K562 (cell line): ENCODE data around the gene SLC29A2. TPM values are rescaled to one million over a fixed set of nuclear protein-coding genes. Genes with fewer than 3 reads are reported as not detected.

Experiments used
- E2F5 ChIP-seq: sonication (generic); formaldehyde crosslinking; IDR thresholded peaks from 2 replicates; pipeline ENCODE4 v1.8.0; 2022; ENCODE audit warnings: mild to moderate bottlenecking, missing genetic modification reagents
- EWSR1 ChIP-seq: fragments of 450-650 bp; IDR thresholded peaks from 2 replicates; pipeline ENCODE4 v1.6.1; 2018; ENCODE audit warnings: borderline replicate concordance, mild to moderate bottlenecking, low read depth, moderate library complexity; ENCODE audit not compliant: partially characterized antibody
- ZNF511 ChIP-seq: sonication (generic); formaldehyde crosslinking; IDR thresholded peaks from 2 replicates; pipeline ENCODE4 v1.8.0; 2022; ENCODE audit warnings: mild to moderate bottlenecking, missing genetic modification reagents
- ZNF668 ChIP-seq: fragments of 250-450 bp; sonication (Bioruptor Pico); IDR thresholded peaks from 2 replicates; pipeline ENCODE4 v1.8.0; 2022; ENCODE audit warnings: mild to moderate bottlenecking, inconsistent platforms
- ZNF778 ChIP-seq: fragments of 450-650 bp; formaldehyde crosslinking; IDR thresholded peaks from 2 replicates; pipeline ENCODE4 v1.4.0; 2020; ENCODE audit warnings: mild to moderate bottlenecking, moderate library complexity
- polyA plus RNA-seq, 8 experiments: library from polyadenylated mRNA; depleted of rRNA in 4 of 8; stranded (reverse) in 5 of 8; unstranded in 3 of 8; fragments of >200 nt; fragmentation: Nextera tagmentation in 2 of 8; fragmentation: Illumina TruSeq in 1 of 8; extraction: Ambion mirVana in 2 of 8; extraction: Trizol in 1 of 8; gene quantifications; 2 replicates each; pipeline versions ENCODE4 v1.2.1 to v1.2.3, GENCODE V29; 2011 to 2014; ENCODE audit warnings: inconsistent platforms in 1 of 8, missing spikeins in 1 of 8
- total RNA-seq, 7 experiments: library from RNA; depleted of rRNA in 6 of 7; stranded (reverse); fragments of >200 nt in 6 of 7; fragmentation: Illumina TruSeq in 2 of 7; extraction: Trizol in 2 of 7; gene quantifications; 2 replicates each; pipeline versions ENCODE4 v1.2.1 to v1.2.3, GENCODE V29; 2011 to 2021; ENCODE audit warnings: low replicate concordance in 1 of 7
- TF ChIP-seq, protein P1 (sequence below), 2 experiments: fragments of 450-650 bp; IDR thresholded peaks; 2 replicates each; pipeline ENCODE4 v1.6.1; 2018; ENCODE audit warnings: mild to moderate bottlenecking in 2 of 2, low read depth in 1 of 2; ENCODE audit not compliant: partially characterized antibody in 2 of 2
- TF ChIP-seq, protein P2 (sequence below): sonication (generic); formaldehyde crosslinking; IDR thresholded peaks from 2 replicates; pipeline ENCODE4 v1.8.0; 2022; ENCODE audit warnings: missing genetic modification reagents, mild to moderate bottlenecking, borderline replicate concordance
- TF ChIP-seq, protein P3 (sequence below), 3 experiments: IDR thresholded peaks in 2 of 3; conservative IDR thresholded peaks in 1 of 3; 2 replicates each; pipeline ENCODE4 v1.5.1; 2011 to 2012; ENCODE audit warnings: low read length in 3 of 3, mild to moderate bottlenecking in 3 of 3, control low read depth in 2 of 3, improper control_type of control experiment in 1 of 3, inconsistent platforms in 1 of 3, low read depth in 1 of 3, mixed read lengths in 1 of 3, moderate library complexity in 1 of 3; ENCODE audit not compliant: insufficient read depth in 2 of 3
- TF ChIP-seq, protein P4 (sequence below): fragments of 200-800 bp; sonication (Bioruptor generic); IDR thresholded peaks from 2 replicates; pipeline ENCODE4 v1.6.1; 2017; ENCODE audit warnings: missing genetic modification characterization, missing compliant biosample characterization
- TF ChIP-seq, protein P5 (sequence below): sonication (generic); formaldehyde crosslinking; IDR thresholded peaks from 2 replicates; pipeline ENCODE4 v1.8.1; 2023; ENCODE audit warnings: mild to moderate bottlenecking, missing genetic modification reagents

SLC29A2 gene
- total and polyA plus RNA-seq, 9 of the 15 experiments (the other 6 are each of a cell fraction or from before 2014, with no cell fraction given) = 2.4 to 48.6 (median 14.2) TPM

DNA sequence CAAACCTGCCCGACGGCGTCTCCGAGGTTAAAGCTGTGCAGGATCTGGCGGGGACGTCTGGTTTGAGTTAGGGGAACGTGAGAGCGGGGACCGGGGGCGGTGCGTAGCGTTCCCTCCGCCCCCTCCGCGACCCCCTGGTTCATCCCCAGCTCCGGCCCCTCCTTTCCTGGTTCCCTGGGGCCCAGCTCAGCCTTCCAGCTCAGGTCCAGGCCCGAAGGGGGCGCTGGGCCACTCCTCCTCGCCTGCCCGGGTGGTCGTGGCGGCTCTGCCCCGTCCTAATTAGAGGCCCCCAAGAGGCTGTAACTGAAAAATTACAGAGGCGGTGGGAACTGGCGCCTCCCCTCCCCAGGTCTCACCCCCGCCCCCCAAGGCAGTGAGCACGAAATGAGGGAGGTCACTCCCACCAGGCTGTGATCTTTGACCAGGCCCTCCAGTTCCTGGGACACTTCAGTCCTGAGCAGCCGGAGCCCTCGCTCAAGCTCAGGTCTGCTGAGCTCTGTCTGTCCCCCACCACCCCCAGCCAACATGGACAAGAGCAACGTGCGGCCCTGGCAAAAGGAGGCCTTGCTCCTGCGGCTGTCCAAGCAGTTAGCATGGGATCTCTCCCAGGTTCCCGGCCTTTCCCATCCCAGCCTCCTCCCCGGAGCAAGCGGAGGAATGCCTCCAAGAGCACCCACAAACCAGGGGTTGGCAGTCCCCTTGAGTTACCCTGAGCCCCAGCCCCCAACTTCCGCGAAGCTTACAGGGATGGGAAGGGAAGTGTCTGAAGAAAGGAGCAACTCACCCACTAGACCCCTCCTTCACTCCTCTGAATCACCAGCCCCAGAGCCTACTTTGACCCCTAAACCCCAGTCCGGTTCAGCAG lies 58.0 kb downstream of the SLC29A2 start (continued):
- TF ChIP-seq, protein P1, sequence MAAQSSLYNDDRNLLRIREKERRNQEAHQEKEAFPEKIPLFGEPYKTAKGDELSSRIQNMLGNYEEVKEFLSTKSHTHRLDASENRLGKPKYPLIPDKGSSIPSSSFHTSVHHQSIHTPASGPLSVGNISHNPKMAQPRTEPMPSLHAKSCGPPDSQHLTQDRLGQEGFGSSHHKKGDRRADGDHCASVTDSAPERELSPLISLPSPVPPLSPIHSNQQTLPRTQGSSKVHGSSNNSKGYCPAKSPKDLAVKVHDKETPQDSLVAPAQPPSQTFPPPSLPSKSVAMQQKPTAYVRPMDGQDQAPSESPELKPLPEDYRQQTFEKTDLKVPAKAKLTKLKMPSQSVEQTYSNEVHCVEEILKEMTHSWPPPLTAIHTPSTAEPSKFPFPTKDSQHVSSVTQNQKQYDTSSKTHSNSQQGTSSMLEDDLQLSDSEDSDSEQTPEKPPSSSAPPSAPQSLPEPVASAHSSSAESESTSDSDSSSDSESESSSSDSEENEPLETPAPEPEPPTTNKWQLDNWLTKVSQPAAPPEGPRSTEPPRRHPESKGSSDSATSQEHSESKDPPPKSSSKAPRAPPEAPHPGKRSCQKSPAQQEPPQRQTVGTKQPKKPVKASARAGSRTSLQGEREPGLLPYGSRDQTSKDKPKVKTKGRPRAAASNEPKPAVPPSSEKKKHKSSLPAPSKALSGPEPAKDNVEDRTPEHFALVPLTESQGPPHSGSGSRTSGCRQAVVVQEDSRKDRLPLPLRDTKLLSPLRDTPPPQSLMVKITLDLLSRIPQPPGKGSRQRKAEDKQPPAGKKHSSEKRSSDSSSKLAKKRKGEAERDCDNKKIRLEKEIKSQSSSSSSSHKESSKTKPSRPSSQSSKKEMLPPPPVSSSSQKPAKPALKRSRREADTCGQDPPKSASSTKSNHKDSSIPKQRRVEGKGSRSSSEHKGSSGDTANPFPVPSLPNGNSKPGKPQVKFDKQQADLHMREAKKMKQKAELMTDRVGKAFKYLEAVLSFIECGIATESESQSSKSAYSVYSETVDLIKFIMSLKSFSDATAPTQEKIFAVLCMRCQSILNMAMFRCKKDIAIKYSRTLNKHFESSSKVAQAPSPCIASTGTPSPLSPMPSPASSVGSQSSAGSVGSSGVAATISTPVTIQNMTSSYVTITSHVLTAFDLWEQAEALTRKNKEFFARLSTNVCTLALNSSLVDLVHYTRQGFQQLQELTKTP (IDR thresholded peaks at IDR 0.05; ENCODE audit: low read depth in 1 of 2, partially characterized antibody in 2 of 2) = no peak
- TF ChIP-seq E2F5 (CRISPR knock-in tag) (no peak), ZNF668 (CRISPR knock-in tag) (no peak), EWSR1 (no peak), ZNF778 (CRISPR knock-in tag) (no peak), ZNF511 (CRISPR knock-in tag) (no peak; the same call in 1 of the 2 replicates)
- TF ChIP-seq, protein P2, sequence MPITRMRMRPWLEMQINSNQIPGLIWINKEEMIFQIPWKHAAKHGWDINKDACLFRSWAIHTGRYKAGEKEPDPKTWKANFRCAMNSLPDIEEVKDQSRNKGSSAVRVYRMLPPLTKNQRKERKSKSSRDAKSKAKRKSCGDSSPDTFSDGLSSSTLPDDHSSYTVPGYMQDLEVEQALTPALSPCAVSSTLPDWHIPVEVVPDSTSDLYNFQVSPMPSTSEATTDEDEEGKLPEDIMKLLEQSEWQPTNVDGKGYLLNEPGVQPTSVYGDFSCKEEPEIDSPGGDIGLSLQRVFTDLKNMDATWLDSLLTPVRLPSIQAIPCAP (CRISPR knock-in tag) = no peak
- TF ChIP-seq, protein P3, sequence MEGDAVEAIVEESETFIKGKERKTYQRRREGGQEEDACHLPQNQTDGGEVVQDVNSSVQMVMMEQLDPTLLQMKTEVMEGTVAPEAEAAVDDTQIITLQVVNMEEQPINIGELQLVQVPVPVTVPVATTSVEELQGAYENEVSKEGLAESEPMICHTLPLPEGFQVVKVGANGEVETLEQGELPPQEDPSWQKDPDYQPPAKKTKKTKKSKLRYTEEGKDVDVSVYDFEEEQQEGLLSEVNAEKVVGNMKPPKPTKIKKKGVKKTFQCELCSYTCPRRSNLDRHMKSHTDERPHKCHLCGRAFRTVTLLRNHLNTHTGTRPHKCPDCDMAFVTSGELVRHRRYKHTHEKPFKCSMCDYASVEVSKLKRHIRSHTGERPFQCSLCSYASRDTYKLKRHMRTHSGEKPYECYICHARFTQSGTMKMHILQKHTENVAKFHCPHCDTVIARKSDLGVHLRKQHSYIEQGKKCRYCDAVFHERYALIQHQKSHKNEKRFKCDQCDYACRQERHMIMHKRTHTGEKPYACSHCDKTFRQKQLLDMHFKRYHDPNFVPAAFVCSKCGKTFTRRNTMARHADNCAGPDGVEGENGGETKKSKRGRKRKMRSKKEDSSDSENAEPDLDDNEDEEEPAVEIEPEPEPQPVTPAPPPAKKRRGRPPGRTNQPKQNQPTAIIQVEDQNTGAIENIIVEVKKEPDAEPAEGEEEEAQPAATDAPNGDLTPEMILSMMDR (IDR thresholded peaks at IDR 0.05 in 2 of 3, conservative IDR thresholded peaks at IDR 0.05 in 1 of 3; ENCODE audit: insufficient read depth in 2 of 3, low read depth in 1 of 3, low read length in 3 of 3) = peak in 2 of 3 experiments; percentile 2 to 26; a peak in 1 of 6 replicates
- TF ChIP-seq, protein P4, sequence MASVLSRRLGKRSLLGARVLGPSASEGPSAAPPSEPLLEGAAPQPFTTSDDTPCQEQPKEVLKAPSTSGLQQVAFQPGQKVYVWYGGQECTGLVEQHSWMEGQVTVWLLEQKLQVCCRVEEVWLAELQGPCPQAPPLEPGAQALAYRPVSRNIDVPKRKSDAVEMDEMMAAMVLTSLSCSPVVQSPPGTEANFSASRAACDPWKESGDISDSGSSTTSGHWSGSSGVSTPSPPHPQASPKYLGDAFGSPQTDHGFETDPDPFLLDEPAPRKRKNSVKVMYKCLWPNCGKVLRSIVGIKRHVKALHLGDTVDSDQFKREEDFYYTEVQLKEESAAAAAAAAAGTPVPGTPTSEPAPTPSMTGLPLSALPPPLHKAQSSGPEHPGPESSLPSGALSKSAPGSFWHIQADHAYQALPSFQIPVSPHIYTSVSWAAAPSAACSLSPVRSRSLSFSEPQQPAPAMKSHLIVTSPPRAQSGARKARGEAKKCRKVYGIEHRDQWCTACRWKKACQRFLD (CRISPR knock-in tag) = no peak
- TF ChIP-seq, protein P5, sequence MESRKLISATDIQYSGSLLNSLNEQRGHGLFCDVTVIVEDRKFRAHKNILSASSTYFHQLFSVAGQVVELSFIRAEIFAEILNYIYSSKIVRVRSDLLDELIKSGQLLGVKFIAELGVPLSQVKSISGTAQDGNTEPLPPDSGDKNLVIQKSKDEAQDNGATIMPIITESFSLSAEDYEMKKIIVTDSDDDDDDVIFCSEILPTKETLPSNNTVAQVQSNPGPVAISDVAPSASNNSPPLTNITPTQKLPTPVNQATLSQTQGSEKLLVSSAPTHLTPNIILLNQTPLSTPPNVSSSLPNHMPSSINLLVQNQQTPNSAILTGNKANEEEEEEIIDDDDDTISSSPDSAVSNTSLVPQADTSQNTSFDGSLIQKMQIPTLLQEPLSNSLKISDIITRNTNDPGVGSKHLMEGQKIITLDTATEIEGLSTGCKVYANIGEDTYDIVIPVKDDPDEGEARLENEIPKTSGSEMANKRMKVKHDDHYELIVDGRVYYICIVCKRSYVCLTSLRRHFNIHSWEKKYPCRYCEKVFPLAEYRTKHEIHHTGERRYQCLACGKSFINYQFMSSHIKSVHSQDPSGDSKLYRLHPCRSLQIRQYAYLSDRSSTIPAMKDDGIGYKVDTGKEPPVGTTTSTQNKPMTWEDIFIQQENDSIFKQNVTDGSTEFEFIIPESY (CRISPR knock-in tag) = peak; percentile 56; the same call in 1 of the 2 replicates
